Stomach (tissue), 9 donors: ENCODE measurements around the gene SETX. TPM values are rescaled to one million over a fixed set of nuclear protein-coding genes. Genes with fewer than 3 reads are reported as not detected.

Experiments
- DNase-seq, 2 donors: peaks; one replicate each; pipeline versions ENCODE4 v3.0.0 to v3.0.0-alpha.2; 2013 to 2019
- H3K27ac ChIP-seq, 5 donors: fragments of 200-600 bp in 4 of 5; sonication (generic) in 4 of 5; one replicate each; pipeline ENCODE4 v1.5.1; 2013 to 2019; ENCODE audit warnings: mild to moderate bottlenecking in 1 of 5, moderate library complexity in 1 of 5
- H3K27me3 ChIP-seq, 3 donors: fragments of 200-600 bp; sonication (generic); one replicate each; pipeline ENCODE4 v1.5.1; 2017 to 2019; ENCODE audit warnings: mixed run types in 1 of 3
- H3K36me3 ChIP-seq, 4 donors: fragments of 200-600 bp; sonication (generic); 1 replicate in 3 of 4; 2 replicates in 1 of 4; pipeline ENCODE4 v1.5.1; 2016 to 2019
- H3K4me1 ChIP-seq, 4 donors: fragments of 200-600 bp; sonication (generic); one replicate each; pipeline ENCODE4 v1.5.1; 2016 to 2019
- H3K4me3 ChIP-seq, 4 donors: fragments of 200-600 bp; sonication (generic) in 3 of 4; one replicate each; pipeline ENCODE4 v1.5.1; 2016 to 2019; ENCODE audit warnings: mild to moderate bottlenecking in 1 of 4
- H3K9me3 ChIP-seq, 4 donors: fragments of 200-600 bp; sonication (generic); one replicate each; pipeline ENCODE4 v1.5.1; 2016 to 2019
- EP300 ChIP-seq: sonication (generic); formaldehyde crosslinking; IDR thresholded peaks from one replicate; pipeline ENCODE4 v1.6.1; 2017; ENCODE audit warnings: antibody characterized with exemption
- POLR2A ChIP-seq, 4 donors: fragments of 450-650 bp; IDR thresholded peaks; one replicate each; pipeline ENCODE4 v1.6.1; 2016; ENCODE audit warnings: antibody characterized with exemption in 4 of 4, control low read depth in 2 of 4, mild to moderate bottlenecking in 1 of 4, moderate library complexity in 1 of 4
- POLR2AphosphoS5 ChIP-seq, 3 donors: sonication (generic); formaldehyde crosslinking; IDR thresholded peaks; one replicate each; pipeline ENCODE4 v1.6.1; 2016; ENCODE audit warnings: antibody characterized with exemption in 3 of 3
- WGBS, 5 donors: extraction: QIAGEN DNeasy Blood & Tissue Kit in 3 of 5; methylation state at CpG; one replicate each; pipeline versions ENCODE4 v1.1.5 to v1.1.7; 2013 to 2018; 5-methylcytosine and 5-hydroxymethylcytosine counted together
- intact Hi-C: fragments of 100-400 bp; cut with DNase I; formaldehyde crosslinking; loops from one replicate; pipeline ENCODE4 v1.15.1; 2023; ENCODE audit warnings: low total_unique reads
- polyA plus RNA-seq, 3 donors: library from polyadenylated mRNA; stranded (reverse); fragments of 200-250 nt; gene quantifications; one replicate each; pipeline ENCODE4 v1.2.3, GENCODE V29; 2013
- total RNA-seq, 5 donors: library from RNA; depleted of rRNA; stranded (reverse); fragments of >200 nt; gene quantifications; one replicate each; pipeline versions ENCODE4 v1.1.0 to v1.2.3, GENCODE V29; 2014 to 2016
- TF ChIP-seq, protein P1 (sequence below), 7 experiments: fragments of 450-650 bp in 4 of 7; fragments of 200-600 bp in 3 of 7; sonication (generic) in 3 of 7; IDR thresholded peaks; one replicate each; pipeline ENCODE4 v1.5.1; 2016 to 2019; ENCODE audit warnings: antibody characterized with exemption in 7 of 7, control low read depth in 2 of 7, mild to moderate bottlenecking in 1 of 7
- donor health status: healthy with polysubstance abuse.
- donor health status: Bipolar disorder and iron deficiency.
- donor health status: healthy.

The SETX gene
- total and polyA plus RNA-seq, 8 donors, result 7.9 to 96.7 (median 34.6) TPM

DNA sequence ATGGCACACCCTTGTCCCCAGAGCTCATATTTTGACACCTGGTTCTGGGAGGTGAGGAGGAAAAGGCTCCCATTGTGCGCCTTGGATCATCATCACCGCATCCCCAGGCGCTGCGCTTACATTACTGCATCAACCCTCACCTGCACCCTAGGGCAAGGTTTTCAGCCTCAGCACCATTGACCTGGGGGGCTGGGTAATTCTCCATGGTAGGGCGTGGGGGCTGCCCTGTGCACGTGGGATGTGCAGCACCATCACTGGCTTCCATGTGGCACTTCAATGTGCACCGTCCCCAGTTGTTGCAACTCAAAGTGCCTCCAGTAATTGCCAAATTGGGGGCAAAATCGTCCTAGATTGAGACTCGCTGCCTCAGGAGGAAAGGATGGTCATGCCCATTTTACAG, 109.3 kb downstream of the SETX start:
- 89 to 95% (median 91%) methylated on average over 8 to 9 of the region's 9 CpGs for WGBS, 5 donors

DNA sequence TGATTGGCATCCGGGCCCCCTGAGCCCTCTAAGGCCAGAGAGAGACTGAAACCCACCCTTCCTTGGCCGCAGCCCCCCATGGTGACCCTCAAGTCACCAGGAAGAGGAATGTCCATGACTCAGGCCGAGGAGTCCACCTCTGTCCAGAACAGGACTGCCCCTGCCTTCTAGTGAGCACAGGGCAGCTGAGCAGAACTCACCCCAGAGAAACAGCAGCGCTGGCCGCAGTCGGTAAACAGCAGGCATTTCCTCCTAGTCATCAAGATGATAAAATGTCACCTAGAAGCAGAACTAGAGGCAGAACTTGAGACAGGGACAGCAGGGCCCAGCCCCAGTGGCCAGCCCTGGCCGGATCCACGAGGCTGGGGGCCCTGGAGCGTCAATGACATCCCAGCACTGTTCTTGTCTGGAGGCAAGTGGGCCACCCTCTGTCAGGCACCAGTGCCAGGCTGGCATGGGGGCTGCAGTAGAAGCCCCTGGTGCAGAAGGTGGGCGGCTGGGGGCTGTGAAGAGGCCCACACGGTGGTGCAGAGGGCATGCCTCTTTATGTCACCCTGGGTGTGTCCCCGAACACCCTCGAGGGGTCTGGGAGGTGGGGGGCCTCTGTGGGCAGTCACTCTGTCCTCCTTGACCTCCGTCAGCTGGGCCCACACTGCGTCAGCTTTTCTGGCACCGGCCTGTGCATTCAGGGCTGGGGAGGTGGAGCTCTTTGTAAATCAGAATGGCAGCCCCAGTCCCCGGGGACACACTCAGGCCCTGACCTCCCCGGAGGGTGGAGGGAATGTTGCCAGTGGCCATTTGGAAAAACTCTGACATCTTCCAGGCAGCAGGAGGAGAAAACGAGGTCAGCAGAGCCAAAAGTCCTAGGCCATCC, 110.0 kb downstream of the SETX start:
- DNase-seq, result peak in 1 of 2 donors; percentile 51
- H3K4me3 ChIP-seq, result no peak overlapping the region
- H3K36me3 ChIP-seq, result no peaks in the 10 kb centered on the region
- H3K27ac ChIP-seq, result peak overlapping the region in 2 of 5 donors; percentile 43 to 67
- intact Hi-C loops, result no loop called here
- H3K4me1 ChIP-seq, result peaks cover 15 to 49% (median 44%) of the 10 kb centered on the region in 4 donors
- WGBS, 5 donors, result 38 to 52% (median 49%) methylated on average over 16 to 19 of the region's 19 CpGs
- H3K27me3 ChIP-seq, result peaks cover 0 to 33% (median 5%) of the 10 kb centered on the region in 3 donors
- no peaks in the 10 kb centered on the region for H3K9me3 ChIP-seq
- TF ChIP-seq EP300 (no peak), POLR2AphosphoS5 (IDR thresholded peaks at IDR 0.05) (no peak), POLR2A (IDR thresholded peaks at IDR 0.05) (no peak)
- TF ChIP-seq, protein P1, sequence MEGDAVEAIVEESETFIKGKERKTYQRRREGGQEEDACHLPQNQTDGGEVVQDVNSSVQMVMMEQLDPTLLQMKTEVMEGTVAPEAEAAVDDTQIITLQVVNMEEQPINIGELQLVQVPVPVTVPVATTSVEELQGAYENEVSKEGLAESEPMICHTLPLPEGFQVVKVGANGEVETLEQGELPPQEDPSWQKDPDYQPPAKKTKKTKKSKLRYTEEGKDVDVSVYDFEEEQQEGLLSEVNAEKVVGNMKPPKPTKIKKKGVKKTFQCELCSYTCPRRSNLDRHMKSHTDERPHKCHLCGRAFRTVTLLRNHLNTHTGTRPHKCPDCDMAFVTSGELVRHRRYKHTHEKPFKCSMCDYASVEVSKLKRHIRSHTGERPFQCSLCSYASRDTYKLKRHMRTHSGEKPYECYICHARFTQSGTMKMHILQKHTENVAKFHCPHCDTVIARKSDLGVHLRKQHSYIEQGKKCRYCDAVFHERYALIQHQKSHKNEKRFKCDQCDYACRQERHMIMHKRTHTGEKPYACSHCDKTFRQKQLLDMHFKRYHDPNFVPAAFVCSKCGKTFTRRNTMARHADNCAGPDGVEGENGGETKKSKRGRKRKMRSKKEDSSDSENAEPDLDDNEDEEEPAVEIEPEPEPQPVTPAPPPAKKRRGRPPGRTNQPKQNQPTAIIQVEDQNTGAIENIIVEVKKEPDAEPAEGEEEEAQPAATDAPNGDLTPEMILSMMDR (IDR thresholded peaks at IDR 0.05), result no peak

More for the DNA sequence above, 109.3 kb downstream of the SETX start:
- TF ChIP-seq POLR2AphosphoS5 (IDR thresholded peaks at IDR 0.05), result no peak
- TF ChIP-seq EP300, result no peak
- no peak for TF ChIP-seq POLR2A (IDR thresholded peaks at IDR 0.05)
- TF ChIP-seq, protein P1 (IDR thresholded peaks at IDR 0.05), result no peak
- Histone ChIP-seq H3K4me3 (no peak overlapping the region), H3K36me3 (no peaks in the 10 kb centered on the region), H3K4me1 (peaks cover 15 to 46% (median 39%) of the 10 kb centered on the region in 4 donors), H3K27ac (no peak overlapping the region), H3K9me3 (no peaks in the 10 kb centered on the region), H3K27me3 (peaks cover 0 to 33% (median 5%) of the 10 kb centered on the region in 3 donors)
- DNase-seq, result no peak
- intact Hi-C loops, result no loop called here

DNA sequence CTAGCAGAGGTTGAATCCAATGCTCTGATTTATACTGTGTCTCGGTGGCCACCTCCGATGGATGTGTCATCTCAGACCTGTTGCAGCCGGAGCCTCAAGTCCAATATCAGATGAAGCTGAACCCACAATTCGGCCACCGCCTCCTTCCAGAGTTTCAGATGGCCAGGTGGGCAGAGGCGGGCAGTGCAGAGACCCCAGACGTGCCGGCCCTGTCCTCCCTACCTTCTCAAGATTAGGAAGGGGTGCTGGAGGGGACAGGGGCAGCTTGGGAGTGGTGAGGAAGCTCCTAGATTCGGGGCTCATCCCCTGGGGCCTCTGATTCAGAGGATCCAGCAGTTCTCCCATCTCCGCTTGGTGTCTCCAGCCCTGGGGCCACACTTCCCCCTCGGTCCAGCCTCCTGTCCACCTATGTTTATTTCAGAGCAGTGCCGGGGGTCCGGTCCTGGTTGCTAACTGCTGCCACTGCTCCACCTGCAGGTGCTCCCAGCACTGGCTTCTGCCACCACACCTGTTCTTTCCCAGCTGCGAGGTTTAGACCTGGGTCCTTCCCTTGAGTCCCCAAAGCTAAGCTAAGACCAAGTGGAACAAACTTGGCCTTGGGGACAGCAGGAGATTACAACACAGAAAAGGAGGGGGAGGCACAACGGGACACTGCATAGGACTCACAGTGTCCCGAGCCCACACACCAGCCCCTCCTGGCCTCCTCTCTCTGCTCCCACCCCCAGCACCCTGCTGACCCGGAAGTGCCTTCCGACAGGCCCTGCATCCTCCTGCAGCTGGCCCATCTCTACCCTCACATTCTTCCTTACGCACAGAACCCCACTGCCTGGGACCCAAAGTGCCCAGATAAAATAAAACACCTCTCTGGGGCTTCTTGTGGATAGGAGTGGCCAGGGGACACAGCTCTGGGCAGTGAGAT, 111.4 kb downstream of the SETX start:
- no peak for TF ChIP-seq POLR2AphosphoS5 (IDR thresholded peaks at IDR 0.05)
- TF ChIP-seq POLR2A (IDR thresholded peaks at IDR 0.05), result no peak
- no peak for TF ChIP-seq EP300
- TF ChIP-seq, protein P1 (IDR thresholded peaks at IDR 0.05), result no peak
- DNase-seq, result peak in 1 of 2 donors; percentile 52
- H3K4me1 ChIP-seq, result peaks cover 15 to 46% (median 39%) of the 10 kb centered on the region in 4 donors
- no peaks in the 10 kb centered on the region for H3K36me3 ChIP-seq
- no peaks in the 10 kb centered on the region for H3K9me3 ChIP-seq
- H3K27ac ChIP-seq, result peak overlapping the region in 1 of 5 donors; percentile 72
- WGBS, 5 donors, result 79 to 86% (median 81%) methylated on average over 17 to 19 of the region's 19 CpGs
- no peak overlapping the region for H3K4me3 ChIP-seq
- peaks cover 0 to 33% (median 5%) of the 10 kb centered on the region in 3 donors for H3K27me3 ChIP-seq
- intact Hi-C loops, result no loop called here

DNA sequence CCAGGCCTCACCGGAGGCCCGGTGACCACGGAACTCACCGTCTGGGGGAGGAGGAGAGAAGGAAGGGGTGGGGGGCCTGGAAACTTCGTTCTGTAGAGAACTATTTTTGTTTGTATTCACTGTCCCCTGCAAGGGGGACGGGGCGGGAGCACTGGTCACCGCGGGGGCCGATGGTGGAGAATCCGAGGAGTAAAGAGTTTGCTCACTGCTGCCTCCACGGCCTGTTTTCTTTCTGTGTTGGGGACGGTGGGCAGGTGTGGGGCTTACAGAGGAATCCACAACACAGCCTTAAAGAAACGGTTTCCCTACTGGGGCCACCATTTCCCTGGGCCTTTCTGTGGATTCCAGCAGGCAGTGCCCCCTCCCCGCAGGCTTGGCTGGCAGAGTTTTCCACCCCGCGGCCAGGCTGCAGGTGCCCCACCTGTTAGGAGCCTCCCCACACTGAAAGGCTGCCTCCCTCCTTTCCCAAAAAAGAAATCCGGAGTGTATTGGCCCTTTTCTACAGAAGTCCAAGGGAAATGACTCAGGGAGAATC, 112.1 kb downstream of the SETX start:
- WGBS, 5 donors, result 11 to 29% (median 19%) methylated on average over 14 to 18 of the region's 18 CpGs
- no peak for DNase-seq

More for the DNA sequence above, 112.1 kb downstream of the SETX start:
- intact Hi-C loops, result no loop called here
- H3K27ac ChIP-seq, result peak overlapping the region in 3 of 5 donors; percentile 54 to 80 (median 72)
- H3K9me3 ChIP-seq, result no peaks in the 10 kb centered on the region
- peaks cover 0 to 29% (median 5%) of the 10 kb centered on the region in 3 donors for H3K27me3 ChIP-seq
- TF ChIP-seq POLR2A (IDR thresholded peaks at IDR 0.05), result no peak
- TF ChIP-seq POLR2AphosphoS5 (IDR thresholded peaks at IDR 0.05), result no peak
- TF ChIP-seq, protein P1 (IDR thresholded peaks at IDR 0.05), result no peak
- no peak for TF ChIP-seq EP300
- no peaks in the 10 kb centered on the region for H3K36me3 ChIP-seq
- peak overlapping the region; percentile 62 to 71 (median 68) for H3K4me3 ChIP-seq
- peaks cover 15 to 46% (median 39%) of the 10 kb centered on the region in 4 donors for H3K4me1 ChIP-seq
